Measurements from ENCODE around the gene KAT2A.

Gene KAT2A

GRCh38 chr17:42112552-42113176, 8.5 kb downstream of the KAT2A start, which contains the start of gene DHX58:
DHX58 (minus strand) TSS chr17:42112714; CDS start chr17:42111892, 822 bp downstream.
- peak; percentile 96 for DNase-seq

GRCh38 chr17:42111871-42112551, 9.2 kb downstream of the KAT2A start:
- DNase-seq, result peak; percentile 48

GRCh38 chr17:42111265-42111636, 9.9 kb downstream of the KAT2A start:
- no peak for DNase-seq

GRCh38 chr17:42110301-42111264, 10.6 kb downstream of the KAT2A start:
- DNase-seq, result no peak

GRCh38 chr17:42109086-42109485, 12.1 kb downstream of the KAT2A start:
- no peak for DNase-seq

- peak; percentile 96 for DNase-seq
Measured at GRCh38 chr17:42107597-42108576, 13.3 kb downstream of the KAT2A start.

GRCh38 chr17:42107124-42107523, 14.0 kb downstream of the KAT2A start:
- DNase-seq, result no peak

GRCh38 chr17:42106009-42106408, 15.2 kb downstream of the KAT2A start:
- DNase-seq, result no peak

GRCh38 chr17:42104264-42104663, 16.9 kb downstream of the KAT2A start:
- DNase-seq, result no peak

GRCh38 chr17:42103221-42103954, 17.8 kb downstream of the KAT2A start:
- DNase-seq, result no peak

- DNase-seq, result peak; percentile 82
Measured at GRCh38 chr17:42101513-42102292, 19.5 kb downstream of the KAT2A start.

- DNase-seq, result no peak
Measured at GRCh38 chr17:42098730-42099399, 22.3 kb downstream of the KAT2A start.

GRCh38 chr17:42097691-42098631, 23.2 kb downstream of the KAT2A start, which contains the start of gene ZNF385C:
ZNF385C (minus strand) TSS chr17:42098473; CDS start chr17:42063056, 35,417 bp downstream.
- DNase-seq, result no peak

- no peak for DNase-seq
Measured at GRCh38 chr17:42096360-42097111, 24.6 kb downstream of the KAT2A start.

- DNase-seq, result no peak
Measured at GRCh38 chr17:42094375-42095069, 26.6 kb downstream of the KAT2A start.

- no peak for DNase-seq
Measured at GRCh38 chr17:42092939-42093338, 28.2 kb downstream of the KAT2A start.
